CD4-positive, alpha-beta T cell (primary cell): Measurements from ENCODE around the gene SIMC1. TPM values are rescaled to one million over a fixed set of nuclear protein-coding genes. Genes with fewer than 3 reads are reported as not detected.
A peak's percentile ranks its signal among the peaks of the same experiment; 100 is the strongest.

Source experiments
- ATAC-seq: fragments of 200-7000 bp; cut with Tn5 transposase; one replicate; pipeline ENCODE4 v1.10.0; 2022; ENCODE audit warnings: mild to moderate bottlenecking; ENCODE audit not compliant: poor library complexity
- CTCF ChIA-PET: fragments of 350-600 bp; sonication (Branson Sonifier 250); formaldehyde crosslinking; loops from one replicate; lab custom pipeline; 2021; ENCODE audit warnings: antibody characterized with exemption, inconsistent platforms; lab: Charles Lee
- POLR2A ChIA-PET: fragments of 350-600 bp; sonication (Branson Sonifier 250); formaldehyde crosslinking; loops from one replicate; lab custom pipeline; 2021; ENCODE audit warnings: antibody characterized with exemption, inconsistent platforms; lab: Charles Lee
- DNase-seq, 14 experiments: peaks; one replicate each; pipeline ENCODE4 v3.0.0-alpha.2; 2013 to 2020; ENCODE audit warnings: mixed read lengths in 2 of 14
- H3K27ac ChIP-seq, 2 donors: one replicate each; pipeline versions ENCODE4 v1.5.1 to v1.7.0; 2013; ENCODE audit warnings: low read length in 2 of 2, low read depth in 1 of 2, mild to moderate bottlenecking in 1 of 2
- H3K27me3 ChIP-seq, 2 experiments: 1 replicate in 1 of 2; 2 replicates in 1 of 2; pipeline versions ENCODE4 v1.6.1 to v1.7.0; 2013; ENCODE audit warnings: low read length in 2 of 2, control low read depth in 1 of 2, mild to moderate bottlenecking in 1 of 2, moderate library complexity in 1 of 2; ENCODE audit not compliant: insufficient read depth in 2 of 2, control insufficient read depth in 1 of 2
- H3K36me3 ChIP-seq: one replicate; pipeline ENCODE4 v1.6.1; 2013; ENCODE audit warnings: low read length, control low read depth; ENCODE audit not compliant: insufficient read depth
- H3K4me1 ChIP-seq: one replicate; pipeline ENCODE4 v1.6.1; 2013; ENCODE audit warnings: low read length, control low read depth; ENCODE audit not compliant: insufficient read depth
- H3K4me3 ChIP-seq: one replicate; pipeline ENCODE4 v1.5.1; 2013; ENCODE audit warnings: mild to moderate bottlenecking, low read length, moderate library complexity
- H3K9me3 ChIP-seq, 2 experiments: 1 replicate in 1 of 2; 2 replicates in 1 of 2; pipeline versions ENCODE4 v1.6.1 to v1.7.0; 2013; ENCODE audit warnings: low read length in 2 of 2, mild to moderate bottlenecking in 2 of 2, control low read depth in 1 of 2, moderate library complexity in 1 of 2; ENCODE audit not compliant: control insufficient read depth in 1 of 2, insufficient read depth in 1 of 2
- H3K27ac Mint-ChIP-seq: one replicate; pipeline ENCODE4 v1.8.0; 2020; ENCODE audit warnings: mixed read lengths
- H3K27me3 Mint-ChIP-seq: one replicate; pipeline ENCODE4 v1.8.0; 2021; ENCODE audit warnings: mixed read lengths
- H3K36me3 Mint-ChIP-seq: one replicate; pipeline ENCODE4 v1.8.0; 2021; ENCODE audit warnings: low read depth, mixed read lengths
- H3K4me1 Mint-ChIP-seq: one replicate; pipeline ENCODE4 v1.8.0; 2021; ENCODE audit warnings: low read depth, mixed read lengths
- H3K4me3 Mint-ChIP-seq: one replicate; pipeline ENCODE4 v1.8.0; 2020; ENCODE audit warnings: mild to moderate bottlenecking, mixed read lengths
- H3K9me3 Mint-ChIP-seq: one replicate; pipeline ENCODE4 v1.8.0; 2020; ENCODE audit warnings: mixed read lengths
- CTCF ChIP-seq: fragments of 200-600 bp; IDR thresholded peaks from one replicate; pipeline ENCODE4 v1.8.0; 2022; ENCODE audit warnings: antibody characterized with exemption, mild to moderate bottlenecking
- intact Hi-C, 2 experiments: fragments of 100-400 bp; cut with DNase I in 1 of 2; cut with micrococcal nuclease in 1 of 2; formaldehyde crosslinking; loops; one replicate each; pipeline versions ENCODE4 v1.15.1 to v1.9.0; 2023 to 2025; cut with DNase I, micrococcal nuclease
- microRNA-seq: library from miRNA; unstranded; fragments of <30 nt; microRNA quantifications from one replicate; pipeline ENCODE4 v1.2.0, GENCODE V29; 2021; ENCODE audit warnings: borderline microRNAs expressed, borderline replicate concordance
- total RNA-seq, 174 experiments: library from RNA in 2 of 174; stranded (reverse) in 2 of 174; gene quantifications; one replicate each; pipeline ENCODE4 v1.2.3 and lab custom pipeline; 2021 to 2026

Gene SIMC1
- total RNA-seq, 2 experiments from 2014 or later: 15.4 to 17.4 TPM

- Histone ChIP-seq H3K27me3 (no peaks in the 10 kb centered on the region), H3K9me3 (peaks cover 0 to 5% of the 10 kb centered on the region in 2 experiments), H3K27ac (no peak overlapping the region), H3K4me1 (peaks cover 22% of the 10 kb centered on the region), H3K36me3 (peaks cover 25% of the 10 kb centered on the region), H3K4me3 (no peak overlapping the region)
- H3K4me1 Mint-ChIP-seq: peaks cover 17% of the 10 kb centered on the region
- ATAC-seq (no peak), DNase-seq (peak in 1 of 14 experiments; percentile 20)
- H3K27ac Mint-ChIP-seq: no peak overlapping the region
- no peaks in the 10 kb centered on the region for H3K27me3 Mint-ChIP-seq
- no peak for TF ChIP-seq CTCF
- ChIA-PET CTCF (no interaction called here), POLR2A (no interaction called here)
- H3K36me3 Mint-ChIP-seq: peaks cover 45% of the 10 kb centered on the region
- H3K9me3 Mint-ChIP-seq: no peaks in the 10 kb centered on the region
- intact Hi-C loops: loop anchor here in 1 of 2 experiments (1.0 kb wide), 1 partner anchor 21 kb away; no protein-coding TSS in a partner anchor
- no peak overlapping the region for H3K4me3 Mint-ChIP-seq
These were observed 154.3 kb downstream of the SIMC1 start for GRCh38 chr5:176392526-176392925.

GRCh38 chr5:176394096-176394495 is 155.9 kb downstream of the SIMC1 start:
- peaks cover 25% of the 10 kb centered on the region for H3K36me3 ChIP-seq
- H3K9me3 ChIP-seq: peaks cover 0 to 5% of the 10 kb centered on the region in 2 experiments
- no peaks in the 10 kb centered on the region for H3K27me3 Mint-ChIP-seq
- no peak for TF ChIP-seq CTCF
- intact Hi-C loops: no loop called here
- H3K27ac Mint-ChIP-seq: no peak overlapping the region
- peaks cover 44% of the 10 kb centered on the region for H3K36me3 Mint-ChIP-seq
- no peak overlapping the region for H3K27ac ChIP-seq
- H3K4me3 Mint-ChIP-seq: no peak overlapping the region
- H3K4me1 ChIP-seq: peaks cover 13% of the 10 kb centered on the region
- POLR2A ChIA-PET: no interaction called here
- H3K27me3 ChIP-seq: no peaks in the 10 kb centered on the region
- peaks cover 5% of the 10 kb centered on the region for H3K4me1 Mint-ChIP-seq
- ATAC-seq (no peak), DNase-seq (peak in 1 of 14 experiments; percentile 10)
- H3K4me3 ChIP-seq: no peak overlapping the region
- no peaks in the 10 kb centered on the region for H3K9me3 Mint-ChIP-seq
- CTCF ChIA-PET: no interaction called here

DNA sequence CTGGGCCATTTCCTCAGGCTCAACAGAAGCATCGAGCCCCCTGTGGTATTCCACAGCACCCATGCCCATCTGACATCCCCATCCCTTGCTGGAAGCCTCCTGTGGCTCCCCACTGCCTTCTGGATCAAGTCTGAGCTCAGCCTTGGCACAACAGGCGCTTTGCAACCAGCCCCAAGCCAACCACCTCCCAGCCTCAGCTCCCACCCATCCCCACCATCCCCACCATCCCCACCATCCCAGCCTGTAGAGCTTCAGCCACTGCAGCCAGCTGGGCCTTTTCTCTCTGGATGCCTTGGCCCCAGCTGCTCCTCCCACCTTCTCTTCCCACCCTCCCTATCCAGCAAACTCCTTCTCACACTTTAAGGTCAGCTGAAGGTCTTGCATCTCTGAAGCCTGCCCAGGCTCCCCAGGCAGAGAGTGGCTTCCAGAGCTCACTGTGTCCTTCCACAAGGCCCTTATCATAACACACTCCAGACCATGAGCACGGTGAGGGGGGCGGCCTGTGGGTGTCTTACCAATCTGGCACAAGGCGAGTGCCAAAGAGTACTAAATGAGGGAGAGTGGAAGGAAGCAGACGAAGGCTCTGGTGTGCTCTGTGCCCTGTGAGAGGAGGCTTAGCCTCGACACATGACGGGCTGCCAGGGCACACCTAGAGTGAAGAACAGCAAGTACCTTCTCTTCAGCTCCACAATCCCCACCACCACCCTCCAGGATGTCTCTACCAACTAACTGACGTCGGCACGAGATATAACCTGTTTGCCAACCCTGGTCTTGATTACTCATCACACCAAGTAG is 156.9 kb downstream of the SIMC1 start:
- Histone ChIP-seq H3K9me3 (peaks cover 0 to 5% of the 10 kb centered on the region in 2 experiments), H3K27me3 (no peaks in the 10 kb centered on the region), H3K27ac (no peak overlapping the region), H3K4me3 (no peak overlapping the region), H3K36me3 (peaks cover 25% of the 10 kb centered on the region), H3K4me1 (peaks cover 3% of the 10 kb centered on the region)
- ATAC-seq (no peak), DNase-seq (peak in 1 of 14 experiments; percentile 7)
- H3K4me3 Mint-ChIP-seq: no peak overlapping the region
- ChIA-PET POLR2A (no interaction called here), CTCF (no interaction called here)
- no peaks in the 10 kb centered on the region for H3K27me3 Mint-ChIP-seq
- no peaks in the 10 kb centered on the region for H3K9me3 Mint-ChIP-seq
- intact Hi-C loops: no loop called here
- no peak overlapping the region for H3K27ac Mint-ChIP-seq
- no peaks in the 10 kb centered on the region for H3K4me1 Mint-ChIP-seq
- H3K36me3 Mint-ChIP-seq: peaks cover 37% of the 10 kb centered on the region
- TF ChIP-seq CTCF: no peak

Small RNAs within 50 kb of the gene (microRNA-seq; reads per million reads assigned to microRNA genes)
- 12.0 reads per million, percentile 39 among the genes with 10 or more reads in this experiment for gene MIR1271

Other genes with a start within 250 kb of the SIMC1 start
- 10 to 100 TPM; 64.8 TPM for gene KIAA1191, start 123.3 kb downstream of the SIMC1 start, total RNA-seq
- gene ARL10, start 127.1 kb downstream of the SIMC1 start, total RNA-seq: 1 to 10 TPM; 3.2 to 4.4 TPM
- gene NOP16, start 150.2 kb downstream of the SIMC1 start, total RNA-seq: 10 to 100 TPM; 12.0 to 14.5 TPM
- gene HIGD2A, start 150.3 kb downstream of the SIMC1 start, total RNA-seq: 100 to 1,000 TPM in 1 of 2 experiments, 10 to 100 TPM in 1; 98.2 to 104 TPM
- gene CLTB, start 178.1 kb downstream of the SIMC1 start, total RNA-seq: 10 to 100 TPM; 69.5 to 73.2 TPM
- 10 to 100 TPM; 27.5 to 30.1 TPM for gene FAF2, start 210.0 kb downstream of the SIMC1 start, total RNA-seq